Gastrocnemius medialis (tissue), 4 donors: ENCODE results near the gene ELAVL1.
A peak's percentile ranks its signal among the peaks of the same experiment; 100 is the strongest.

ENCODE experiments used
- CTCF ChIP-seq, 5 experiments: fragments of 450-650 bp in 3 of 5; fragments of 200-600 bp in 2 of 5; sonication (generic) in 2 of 5; IDR thresholded peaks in 4 of 5; conservative IDR thresholded peaks in 1 of 5; 1 replicate in 4 of 5; 2 replicates in 1 of 5; pipeline ENCODE4 v1.5.1; 2016 to 2019; ENCODE audit warnings: antibody characterized with exemption in 5 of 5, mild to moderate bottlenecking in 3 of 5, moderate library complexity in 3 of 5
- POLR2A ChIP-seq, 2 donors: fragments of 450-650 bp; IDR thresholded peaks; one replicate each; pipeline ENCODE4 v1.6.1; 2017; ENCODE audit warnings: antibody characterized with exemption in 2 of 2, mild to moderate bottlenecking in 2 of 2, moderate library complexity in 2 of 2

- TF ChIP-seq CTCF (IDR thresholded peaks at IDR 0.05 in 4 of 5, conservative IDR thresholded peaks at IDR 0.05 in 1 of 5) (peak; percentile 94 to 100 (median 96)), POLR2A (IDR thresholded peaks at IDR 0.05) (no peak)
These were observed 3.2 kb downstream of the ELAVL1 start for GRCh38 chr19:8001995-8002849.
